PFSK-1 (cell line): Measurements from ENCODE around the gene NAMPT.

Experiments used
- FOXP2 ChIP-seq: optimal IDR thresholded peaks from 2 replicates; pipeline ENCODE3; 2011; ENCODE audit warnings: borderline replicate concordance, control low read depth, inconsistent platforms; ENCODE audit not compliant: insufficient read depth; ENCODE audit errors: extremely low read length, extremely low read depth
- POLR2AphosphoS5 ChIP-seq: IDR thresholded peaks from 2 replicates; pipeline ENCODE4 v1.6.1; 2012; ENCODE audit warnings: low read depth, mild to moderate bottlenecking, control low read depth, low read length, moderate library complexity
- SIN3A ChIP-seq: IDR thresholded peaks from 2 replicates; pipeline ENCODE4 v1.6.1; 2012; ENCODE audit warnings: mild to moderate bottlenecking, low read length, moderate library complexity, borderline replicate concordance; ENCODE audit not compliant: insufficient read depth
- TAF1 ChIP-seq: IDR thresholded peaks from 2 replicates; pipeline ENCODE4 v1.6.1; 2012; ENCODE audit warnings: low read length, control low read depth, borderline replicate concordance; ENCODE audit not compliant: insufficient read depth
- TF ChIP-seq, protein P1 (sequence below), 2 experiments: IDR thresholded peaks; 2 replicates each; pipeline versions ENCODE4 v1.6.1 to v1.8.0; 2011 to 2012; ENCODE audit warnings: low read depth in 2 of 2, low read length in 2 of 2, control low read depth in 1 of 2, inconsistent platforms in 1 of 2, mild to moderate bottlenecking in 1 of 2, moderate library complexity in 1 of 2; ENCODE audit not compliant: insufficient read depth in 1 of 2

- TF ChIP-seq SIN3A (no peak), POLR2AphosphoS5 (no peak), TAF1 (no peak), FOXP2 (no peak)
- TF ChIP-seq, protein P1, sequence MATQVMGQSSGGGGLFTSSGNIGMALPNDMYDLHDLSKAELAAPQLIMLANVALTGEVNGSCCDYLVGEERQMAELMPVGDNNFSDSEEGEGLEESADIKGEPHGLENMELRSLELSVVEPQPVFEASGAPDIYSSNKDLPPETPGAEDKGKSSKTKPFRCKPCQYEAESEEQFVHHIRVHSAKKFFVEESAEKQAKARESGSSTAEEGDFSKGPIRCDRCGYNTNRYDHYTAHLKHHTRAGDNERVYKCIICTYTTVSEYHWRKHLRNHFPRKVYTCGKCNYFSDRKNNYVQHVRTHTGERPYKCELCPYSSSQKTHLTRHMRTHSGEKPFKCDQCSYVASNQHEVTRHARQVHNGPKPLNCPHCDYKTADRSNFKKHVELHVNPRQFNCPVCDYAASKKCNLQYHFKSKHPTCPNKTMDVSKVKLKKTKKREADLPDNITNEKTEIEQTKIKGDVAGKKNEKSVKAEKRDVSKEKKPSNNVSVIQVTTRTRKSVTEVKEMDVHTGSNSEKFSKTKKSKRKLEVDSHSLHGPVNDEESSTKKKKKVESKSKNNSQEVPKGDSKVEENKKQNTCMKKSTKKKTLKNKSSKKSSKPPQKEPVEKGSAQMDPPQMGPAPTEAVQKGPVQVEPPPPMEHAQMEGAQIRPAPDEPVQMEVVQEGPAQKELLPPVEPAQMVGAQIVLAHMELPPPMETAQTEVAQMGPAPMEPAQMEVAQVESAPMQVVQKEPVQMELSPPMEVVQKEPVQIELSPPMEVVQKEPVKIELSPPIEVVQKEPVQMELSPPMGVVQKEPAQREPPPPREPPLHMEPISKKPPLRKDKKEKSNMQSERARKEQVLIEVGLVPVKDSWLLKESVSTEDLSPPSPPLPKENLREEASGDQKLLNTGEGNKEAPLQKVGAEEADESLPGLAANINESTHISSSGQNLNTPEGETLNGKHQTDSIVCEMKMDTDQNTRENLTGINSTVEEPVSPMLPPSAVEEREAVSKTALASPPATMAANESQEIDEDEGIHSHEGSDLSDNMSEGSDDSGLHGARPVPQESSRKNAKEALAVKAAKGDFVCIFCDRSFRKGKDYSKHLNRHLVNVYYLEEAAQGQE (IDR thresholded peaks at IDR 0.05; ENCODE audit: insufficient read depth in 1 of 2, low read depth in 2 of 2, low read length in 2 of 2), result no peak
These were observed 24.6 kb upstream of the NAMPT start for GRCh38 chr7:106309362-106309761.
